ENCODE data around the gene ACTL6B. TPM values are rescaled to one million over a fixed set of nuclear protein-coding genes. Genes with fewer than 3 reads are reported as not detected.

Gene ACTL6B
- total RNA-seq, 1 donor from 2014 or later: 109 TPM

DNA sequence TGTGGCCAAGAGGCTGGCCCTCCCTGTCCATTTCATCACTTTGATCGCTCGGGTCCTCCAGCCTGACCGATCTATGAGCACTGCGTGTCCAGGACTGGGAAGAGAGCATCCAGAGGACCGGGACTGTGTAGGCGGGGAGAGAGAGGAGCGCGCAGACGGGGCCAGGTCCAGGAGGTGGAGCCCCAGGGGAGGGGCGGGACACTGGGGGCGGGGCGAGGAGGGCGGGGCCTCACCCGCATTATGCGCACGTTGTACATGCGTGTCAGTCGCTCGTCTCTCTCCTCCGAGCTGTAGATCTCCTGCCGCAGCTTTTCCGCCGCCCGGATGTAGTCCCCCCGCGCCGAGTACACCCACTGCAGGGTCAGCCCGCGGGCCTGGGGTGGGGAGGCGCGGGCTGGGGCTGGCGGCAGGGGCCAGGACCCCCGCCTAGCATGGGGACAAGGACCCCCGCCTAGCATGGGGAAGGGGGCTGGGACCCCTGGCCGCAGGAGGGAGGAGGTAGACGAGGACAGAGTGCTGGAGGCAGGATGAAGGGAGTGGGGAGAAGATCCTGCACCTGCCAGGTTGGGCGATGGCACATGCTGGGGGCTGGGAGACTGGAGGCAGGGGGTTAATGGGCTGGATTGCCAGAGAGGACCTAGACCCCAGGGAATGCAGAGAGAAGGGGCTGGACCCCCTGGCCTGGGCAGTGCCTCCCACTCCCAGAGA is 29.6 kb downstream of the ACTL6B start:
- peak; percentile 75 for DNase-seq

DNA sequence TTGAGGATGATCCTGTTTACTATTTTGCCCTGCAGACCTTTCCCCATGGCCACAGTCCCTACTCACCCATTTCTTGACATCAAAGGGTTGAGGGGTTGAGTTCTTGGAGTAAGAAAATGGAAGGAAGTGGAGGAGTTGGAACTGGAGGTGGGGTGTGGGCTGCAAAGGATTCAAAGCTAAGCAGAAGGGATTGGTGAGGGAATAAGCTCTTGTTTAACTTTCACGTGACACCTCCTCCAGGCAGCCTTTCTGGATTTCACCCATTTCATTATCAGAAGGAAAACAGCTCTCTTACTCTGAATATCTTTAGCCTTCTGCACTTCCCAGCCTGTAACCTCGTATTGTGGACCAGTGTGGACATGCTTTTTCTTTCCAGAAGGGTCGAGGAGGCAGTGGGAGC is 30.2 kb downstream of the ACTL6B start:
- no peak for DNase-seq

DNA sequence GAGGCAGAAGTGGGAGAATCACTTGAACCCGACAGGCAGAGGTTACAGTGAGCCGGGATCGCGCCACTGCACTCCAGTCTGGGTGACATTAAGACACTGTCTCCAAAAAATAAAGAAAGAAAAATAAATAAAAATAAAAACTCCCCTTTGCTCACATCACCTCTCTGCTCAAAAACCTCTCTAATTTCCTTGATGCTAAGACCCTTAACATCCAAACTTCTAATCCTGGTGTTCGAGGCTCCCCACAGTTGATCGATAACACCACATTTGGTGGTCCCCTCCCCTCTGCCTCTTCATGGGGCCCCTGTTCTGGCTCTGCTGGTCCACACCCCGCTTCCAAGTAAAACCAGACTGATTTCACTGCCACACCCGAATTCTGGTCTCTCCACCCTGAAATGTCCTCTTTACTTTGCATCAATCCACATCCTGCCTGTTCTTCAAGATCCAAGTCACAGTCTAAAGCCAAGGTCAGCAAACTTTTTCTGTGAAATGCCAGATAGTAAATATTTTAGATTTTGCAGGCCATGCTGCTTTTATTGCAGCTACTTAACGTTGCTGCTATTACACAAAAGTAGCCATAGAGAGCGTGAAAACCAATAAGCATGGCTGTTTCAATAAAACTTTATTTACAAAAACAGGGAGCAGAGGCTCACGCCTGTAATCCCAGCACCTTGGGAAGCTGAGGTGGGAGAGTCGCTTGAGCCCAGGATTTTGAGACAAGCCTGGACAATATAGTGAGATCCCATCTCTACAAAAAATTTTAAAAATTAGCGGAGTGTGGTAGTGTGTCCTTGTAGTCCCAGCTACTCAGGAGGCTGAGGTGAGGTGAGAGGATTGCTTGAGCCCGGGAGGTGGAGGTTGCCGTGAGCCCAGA is 32.1 kb downstream of the ACTL6B start:
- DNase-seq: no peak

DNA sequence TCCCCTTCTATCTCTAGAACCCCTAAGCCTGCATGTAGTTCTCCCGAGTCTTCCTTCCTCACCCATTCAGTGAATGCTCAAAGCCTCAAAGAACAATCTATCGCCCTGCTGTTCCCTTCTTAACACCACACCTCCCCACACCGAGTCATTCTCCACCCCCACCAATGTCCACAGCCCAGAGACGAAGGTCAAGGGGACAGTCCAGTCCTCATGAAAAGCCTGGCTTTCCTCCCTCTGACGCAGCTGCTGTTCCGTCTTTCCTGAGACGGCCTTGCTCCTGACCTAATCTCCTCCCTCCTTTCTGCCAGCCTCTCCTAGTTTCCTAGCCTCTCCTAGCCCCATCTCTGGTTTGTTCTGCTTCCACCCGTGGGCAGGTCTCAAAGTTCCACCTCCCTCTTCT is 34.7 kb downstream of the ACTL6B start:
- DNase-seq: no peak

DNA sequence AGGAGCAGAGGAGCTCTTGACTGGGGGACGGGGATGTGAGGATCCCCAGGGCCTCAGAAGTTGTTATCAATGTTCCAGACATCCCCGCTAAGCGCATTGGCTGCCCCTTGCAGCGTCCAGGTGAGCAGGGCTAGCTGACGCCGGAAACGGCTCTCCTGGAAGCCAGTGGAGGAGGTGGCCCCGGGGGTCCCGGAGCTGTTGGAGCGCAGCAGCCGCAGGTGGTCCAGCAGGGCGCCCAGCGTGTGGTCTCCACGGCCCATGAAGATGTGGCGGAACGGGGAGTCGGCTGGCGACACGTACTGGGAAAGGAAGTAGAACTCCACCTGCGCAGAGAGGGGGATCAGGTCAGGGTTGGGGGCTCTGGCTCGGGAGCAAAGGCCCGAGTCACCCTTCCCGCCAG is 35.4 kb downstream of the ACTL6B start:
- DNase-seq: no peak

DNA sequence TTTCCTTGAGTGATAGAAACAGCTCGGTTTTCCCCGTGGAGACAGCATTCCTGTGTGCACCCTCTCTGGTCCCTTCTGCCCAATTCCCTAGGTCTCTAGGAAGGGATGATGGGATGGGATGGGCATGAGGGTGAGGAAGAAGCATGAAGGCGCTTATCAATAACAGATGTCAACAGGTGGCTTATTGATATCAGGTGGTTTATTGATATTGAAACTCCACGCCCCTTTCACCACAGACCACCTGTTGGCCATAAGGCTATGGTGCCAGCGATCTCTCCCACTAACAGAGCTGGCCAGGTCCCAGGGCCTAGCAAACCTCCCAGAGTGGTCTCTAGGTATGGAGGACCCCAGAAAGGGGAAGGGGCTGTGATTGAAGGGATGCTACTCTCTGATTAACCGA is 36.0 kb downstream of the ACTL6B start:
- no peak for DNase-seq

DNA sequence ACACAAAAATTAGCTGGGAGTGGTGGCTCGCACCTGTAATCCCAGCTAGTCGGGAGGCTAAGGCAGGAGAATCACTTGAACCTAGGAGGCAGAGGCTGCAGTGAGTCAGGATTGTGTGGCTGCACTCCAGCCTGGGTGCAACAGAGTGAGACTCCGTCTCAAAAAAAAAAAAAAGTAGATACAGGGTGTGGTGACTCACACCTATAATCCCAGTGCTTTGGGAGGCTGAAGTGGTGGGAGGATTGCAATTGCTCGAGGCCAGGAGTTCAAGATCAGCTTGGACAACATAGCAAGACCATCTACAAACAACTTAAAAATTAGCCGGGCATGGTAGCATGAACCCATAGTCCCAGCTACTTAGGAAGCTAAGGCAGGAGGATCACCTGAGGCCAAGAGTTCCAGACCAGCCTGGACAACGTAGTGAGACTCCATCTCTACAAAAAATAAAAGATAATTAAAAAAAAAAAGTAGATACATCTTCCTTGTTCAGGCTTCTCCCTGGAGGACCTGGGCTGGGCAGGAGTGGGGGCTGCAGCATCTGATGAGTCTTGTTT is 41.9 kb downstream of the ACTL6B start:
- DNase-seq: no peak

DNA sequence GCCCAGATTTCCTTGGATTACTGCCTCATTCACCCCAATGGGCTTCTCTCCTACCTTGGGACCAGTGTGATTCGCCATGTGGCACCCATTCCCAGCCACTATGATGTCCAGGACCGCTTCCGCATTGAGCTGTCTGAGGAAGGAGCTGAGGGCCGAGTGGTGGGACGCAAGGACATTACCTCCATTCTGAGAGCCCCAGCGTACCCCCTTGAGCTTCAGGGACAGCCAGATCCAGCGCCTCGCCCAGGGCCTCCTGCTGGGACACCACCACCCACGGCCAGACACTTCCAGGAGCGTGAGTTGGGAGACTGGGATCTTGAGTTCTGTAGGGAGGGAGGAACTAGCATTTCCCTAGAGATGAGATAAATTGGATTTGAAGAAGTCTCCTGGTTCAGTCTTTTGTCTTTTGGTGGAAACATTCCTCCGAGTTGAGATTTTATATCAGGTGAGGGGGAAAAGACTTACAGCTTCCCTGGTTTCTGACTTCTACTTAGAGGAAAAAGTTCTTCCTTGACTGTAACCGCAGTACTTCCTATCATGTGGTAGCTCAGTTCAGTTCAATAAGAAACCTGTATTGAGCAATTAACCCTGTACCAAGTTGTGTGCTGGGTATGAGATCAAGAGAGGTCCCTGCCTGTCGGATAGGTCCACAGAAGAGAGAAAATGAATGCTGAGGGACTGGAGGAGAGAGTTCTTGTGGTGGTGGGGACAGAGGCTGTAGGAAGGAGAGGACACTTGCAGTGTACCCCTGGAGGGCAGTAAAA is 42.7 kb downstream of the ACTL6B start:
- DNase-seq: no peak

DNA sequence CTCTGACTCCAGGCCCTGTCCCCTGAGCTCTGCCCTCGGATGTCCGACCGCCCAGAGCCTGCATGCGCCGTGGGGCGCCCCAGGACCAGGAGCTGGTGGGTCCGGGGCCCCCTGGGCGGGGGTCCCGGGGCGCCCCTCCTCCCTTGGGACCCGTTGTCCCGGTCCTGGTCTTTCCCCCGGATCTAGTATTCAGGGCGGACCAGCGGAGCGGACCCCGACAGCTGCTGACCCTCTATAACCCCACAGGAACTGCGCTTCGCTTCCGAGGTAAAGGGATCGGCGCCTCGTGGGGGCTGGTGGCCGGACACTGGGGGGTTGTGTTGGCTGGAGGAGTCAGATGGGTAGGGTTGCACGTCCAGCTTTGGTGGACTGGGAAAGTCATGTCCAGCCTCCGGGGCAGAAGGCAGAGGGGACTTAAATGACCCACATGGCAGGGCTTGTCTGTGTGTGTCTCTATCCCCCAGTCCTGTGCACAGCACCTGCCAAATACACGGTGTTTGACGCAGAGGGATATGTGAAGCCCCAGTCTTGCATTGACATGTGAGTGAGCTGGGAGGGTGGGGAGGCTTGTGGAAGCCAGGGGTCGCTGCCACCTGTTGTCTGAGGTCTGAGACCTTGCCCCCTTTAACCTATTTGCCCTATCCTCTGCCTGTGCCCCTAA is 43.4 kb downstream of the ACTL6B start:
- DNase-seq: no peak

DNA sequence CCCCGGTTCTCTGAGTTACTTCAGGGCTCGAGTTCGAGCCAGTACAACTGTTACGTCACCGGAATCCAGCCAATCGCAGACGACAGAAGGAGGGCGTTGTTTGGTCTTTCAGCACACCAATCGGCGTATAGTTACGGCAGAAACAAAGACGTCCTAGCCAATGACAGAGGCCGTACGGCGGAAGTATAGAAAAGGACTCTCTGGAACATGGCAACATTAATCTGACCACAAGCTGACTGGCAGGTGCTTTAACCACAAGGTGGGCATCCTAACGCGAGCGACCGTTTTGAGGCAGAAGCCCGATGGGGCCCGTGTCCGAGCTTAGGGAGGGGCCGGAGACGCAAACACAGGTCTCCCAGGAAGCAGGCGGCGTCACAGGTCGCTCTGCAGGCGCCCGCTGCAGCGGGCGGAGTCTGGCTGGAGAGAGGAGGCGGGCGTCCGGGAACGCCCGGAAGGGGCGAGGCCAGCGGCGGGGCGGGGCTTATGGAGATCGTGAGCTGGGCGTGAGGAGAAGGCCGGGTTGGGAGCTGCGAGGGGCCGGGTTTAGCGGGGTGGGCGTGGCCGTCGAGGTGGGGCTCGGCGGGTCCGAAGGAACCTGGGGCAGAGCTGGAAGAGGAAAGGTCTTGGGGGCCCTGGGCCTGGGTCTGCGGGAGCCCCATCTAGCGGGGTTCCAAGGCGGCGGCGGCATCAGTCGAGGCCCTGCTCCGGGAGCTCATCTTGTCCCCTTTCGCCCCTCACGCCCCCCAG is 44.1 kb downstream of the ACTL6B start, which contains the start of gene MOSPD3:
MOSPD3 (plus strand) TSS at position 558 of the 747 bp plus-strand sequence. CDS start 252 bp downstream, outside the sequence.
- DNase-seq: peak; percentile 97

DNA sequence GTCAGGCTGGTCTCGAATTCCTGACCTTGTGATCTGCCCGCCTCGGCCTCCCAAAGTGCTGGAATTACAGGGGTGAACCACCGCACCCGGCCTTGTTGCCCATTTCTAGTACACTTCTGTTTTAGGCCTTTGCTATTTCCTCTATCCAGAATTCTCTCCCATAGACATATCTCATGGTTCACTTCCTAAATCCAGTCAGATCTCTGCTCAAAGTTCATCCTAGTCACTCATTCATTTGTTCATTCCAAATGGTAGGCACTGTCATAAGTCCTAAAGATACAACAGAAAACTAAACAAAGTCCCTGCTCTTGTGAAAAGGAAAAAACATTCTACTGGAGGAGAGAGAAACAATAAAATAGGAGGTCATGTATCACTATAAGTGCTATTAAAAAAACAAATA is 46.3 kb downstream of the ACTL6B start:
- DNase-seq: no peak

DNA sequence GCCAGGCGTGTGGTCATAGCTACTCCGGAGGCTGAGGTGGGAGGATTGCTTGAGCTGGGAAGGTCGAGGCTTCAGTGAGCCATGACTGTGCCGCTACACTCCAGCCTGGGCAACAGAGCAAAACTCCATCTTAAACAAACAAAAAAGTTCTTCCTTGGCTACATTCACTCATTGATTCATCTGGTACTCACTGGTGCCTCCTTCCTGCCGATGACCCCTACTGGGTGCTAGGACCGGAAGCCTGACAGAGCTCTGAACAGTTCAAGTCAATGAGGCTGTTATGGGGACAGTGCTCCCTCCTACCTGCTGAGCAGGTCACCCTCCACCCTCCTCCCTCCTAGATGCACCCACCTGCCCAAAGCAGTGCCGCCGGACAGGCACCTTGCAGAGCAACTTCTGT is 49.1 kb downstream of the ACTL6B start:
- DNase-seq: no peak

DNA sequence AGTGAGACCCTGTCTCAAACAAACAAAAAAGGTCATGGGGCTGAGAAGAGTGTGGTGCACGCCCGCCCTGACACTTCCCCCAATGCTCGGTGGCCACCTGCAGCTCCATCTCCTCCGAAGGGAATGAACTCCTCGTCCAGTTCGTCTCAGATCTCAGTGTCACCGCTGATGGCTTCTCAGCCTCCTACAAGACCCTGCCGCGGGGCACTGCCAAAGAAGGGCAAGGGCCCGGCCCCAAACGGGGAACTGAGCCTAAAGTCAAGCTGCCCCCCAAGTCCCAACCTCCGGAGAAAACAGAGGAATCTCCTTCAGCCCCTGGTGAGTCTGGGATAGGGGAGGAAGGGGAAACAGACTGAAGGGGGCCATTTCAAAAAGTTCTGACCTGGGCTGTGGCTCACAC is 49.9 kb downstream of the ACTL6B start:
- DNase-seq: no peak

DNA sequence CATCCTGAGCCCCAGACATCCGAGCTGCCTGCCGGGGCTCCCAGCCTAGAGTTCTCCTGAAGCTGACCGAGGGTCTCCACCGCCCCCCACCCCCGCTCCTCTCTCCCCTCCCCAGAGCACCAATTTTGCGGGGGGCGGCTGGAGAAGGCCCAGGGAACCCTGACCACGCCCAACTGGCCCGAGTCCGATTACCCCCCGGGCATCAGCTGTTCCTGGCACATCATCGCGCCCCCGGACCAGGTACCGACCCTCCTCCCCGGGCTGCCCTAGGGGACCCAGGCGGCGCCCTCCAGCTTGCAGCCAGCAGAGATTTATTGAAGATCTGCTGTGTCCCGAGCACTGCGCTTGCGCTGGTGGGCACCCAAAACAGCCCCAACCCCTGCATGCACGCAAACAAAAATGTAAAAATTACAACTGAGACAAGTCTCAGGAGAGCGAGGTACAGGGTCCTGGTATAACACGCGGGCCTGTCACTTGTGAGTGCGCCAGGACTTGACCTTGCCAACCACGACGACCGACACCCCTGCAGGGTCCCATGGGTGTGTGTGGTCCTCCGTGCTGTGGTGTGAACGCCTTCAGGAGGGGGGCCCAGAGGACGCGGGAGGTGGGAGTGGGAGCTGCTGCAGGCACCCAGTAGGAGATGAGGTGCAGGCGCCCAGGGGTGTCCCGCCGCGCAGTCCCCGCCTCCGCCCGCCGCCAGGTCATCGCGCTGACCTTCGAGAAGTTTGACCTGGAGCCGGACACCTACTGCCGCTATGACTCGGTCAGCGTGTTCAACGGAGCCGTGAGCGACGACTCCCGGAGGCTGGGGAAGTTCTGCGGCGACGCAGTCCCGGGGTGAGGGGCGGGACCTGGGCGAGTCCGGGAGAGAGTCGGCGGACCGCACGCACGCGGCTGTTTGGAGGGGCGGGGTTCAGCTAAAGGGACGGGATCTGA is 51.0 kb downstream of the ACTL6B start:
- no peak for DNase-seq

DNA sequence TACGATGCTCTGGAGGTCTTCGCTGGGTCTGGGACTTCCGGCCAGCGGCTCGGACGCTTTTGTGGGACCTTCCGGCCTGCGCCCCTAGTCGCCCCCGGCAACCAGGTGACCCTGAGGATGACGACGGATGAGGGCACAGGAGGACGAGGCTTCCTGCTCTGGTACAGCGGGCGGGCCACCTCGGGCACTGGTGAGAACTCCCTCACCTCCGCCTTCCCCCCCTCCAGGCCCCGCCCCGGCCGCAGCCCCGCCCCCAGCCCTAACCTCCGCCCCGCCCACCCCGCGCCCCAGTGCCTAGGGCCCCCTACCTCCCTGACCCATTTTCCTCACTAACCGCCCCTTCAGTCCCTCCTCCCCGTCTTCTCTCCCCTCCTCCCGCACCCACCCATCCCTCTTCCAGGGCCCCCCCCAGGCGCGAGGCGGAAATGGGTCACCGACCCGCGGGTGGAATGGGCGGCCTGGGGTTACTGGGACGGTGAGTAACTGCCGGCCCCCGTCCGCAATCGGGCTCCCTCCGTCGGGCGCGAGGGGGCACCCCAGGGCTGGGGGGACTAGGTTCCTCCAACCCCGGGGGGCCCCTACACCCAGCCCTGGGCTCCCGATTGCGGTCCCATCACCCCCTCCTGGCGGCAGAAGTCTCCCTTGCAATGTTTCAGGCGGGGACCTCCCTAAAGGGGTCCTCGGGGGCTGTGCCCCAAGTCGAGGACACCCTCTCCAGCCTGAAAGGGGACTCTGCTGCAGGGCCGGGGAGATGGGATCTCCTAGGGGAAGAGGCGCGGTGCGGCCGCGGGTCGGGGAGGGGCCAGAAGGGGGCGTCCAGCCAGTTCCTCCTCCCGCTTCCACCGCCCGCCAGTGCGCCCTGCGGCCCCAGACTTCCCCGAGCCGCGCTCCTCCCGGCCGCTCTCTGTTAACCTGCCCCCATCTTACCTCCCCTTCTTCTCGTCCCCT is 51.9 kb downstream of the ACTL6B start:
- no peak for DNase-seq

DNA sequence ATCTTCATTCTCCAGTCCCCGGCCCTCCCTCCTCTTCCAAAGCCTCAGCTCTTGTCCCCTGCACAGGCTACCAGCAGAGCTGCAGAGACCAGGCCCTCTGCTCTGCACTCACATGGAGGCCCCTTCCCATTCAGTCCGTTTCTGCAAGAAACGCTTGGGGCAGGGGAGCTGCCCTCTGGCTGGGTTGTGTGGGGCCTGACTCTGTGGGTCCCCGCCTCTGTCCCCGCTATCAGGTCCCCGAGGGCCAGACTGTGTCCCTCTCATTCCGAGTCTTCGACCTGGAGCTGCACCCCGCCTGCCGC is 52.6 kb downstream of the ACTL6B start:
- no peak for DNase-seq

DNA sequence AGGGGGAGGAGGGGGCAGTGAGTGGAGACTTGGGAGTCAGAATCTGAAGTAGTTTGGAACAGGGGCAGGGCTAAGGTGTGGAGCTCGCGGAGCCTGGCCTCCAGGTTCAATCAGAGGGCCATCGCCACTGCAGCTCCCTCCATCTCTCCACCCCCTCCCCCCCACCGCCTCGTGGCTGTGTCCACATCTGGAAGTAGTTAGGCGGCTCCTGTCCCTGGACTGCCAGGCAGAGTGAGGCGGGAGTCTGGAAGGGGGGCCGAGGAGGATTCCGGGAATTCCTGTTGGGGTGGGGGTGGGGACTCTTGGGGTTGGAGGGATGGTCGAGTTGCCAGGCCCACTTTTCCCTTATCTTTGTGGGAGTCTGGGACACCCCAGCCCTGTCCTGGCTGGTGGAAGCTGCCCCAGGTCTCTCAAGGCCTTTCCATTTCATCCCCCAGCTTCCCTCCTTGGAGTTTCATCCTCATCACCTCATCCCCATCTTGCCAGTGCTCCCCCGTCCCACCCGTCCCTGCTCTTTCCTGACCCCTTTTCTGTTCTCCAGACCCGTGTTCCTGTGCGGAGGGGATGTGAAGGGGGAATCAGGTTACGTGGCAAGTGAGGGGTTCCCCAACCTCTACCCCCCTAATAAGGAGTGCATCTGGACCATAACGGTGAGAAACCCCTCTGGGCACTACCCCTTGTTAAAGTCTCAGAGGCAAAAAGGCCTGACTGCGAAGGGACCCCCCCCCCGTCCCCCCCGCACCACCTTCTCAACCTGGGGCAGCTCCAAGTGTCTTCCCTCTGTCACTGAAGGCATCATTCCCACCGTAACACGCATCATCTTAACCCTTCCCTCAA is 53.1 kb downstream of the ACTL6B start:
- DNase-seq: no peak

DNA sequence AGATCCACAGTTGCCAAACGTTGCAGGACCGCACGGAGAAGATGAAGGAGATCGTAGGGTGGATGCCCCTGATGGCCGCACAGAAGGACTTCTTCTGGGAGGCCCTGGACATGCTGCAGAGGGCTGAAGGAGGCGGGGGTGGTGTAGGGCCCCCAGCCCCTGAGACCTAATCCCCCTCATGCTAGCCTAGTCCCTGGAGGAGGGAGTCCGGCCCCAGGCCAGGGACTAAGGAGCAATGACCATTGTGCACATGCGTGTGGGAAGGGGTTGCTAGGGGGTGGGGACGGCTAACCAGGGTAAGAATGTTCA is 55.6 kb downstream of the ACTL6B start:
- DNase-seq: no peak
